SKM-1 (cell line): Measurements from ENCODE around the gene VSIR.

ENCODE experiments used
- DNase-seq: peaks from one replicate; lab custom pipeline; 2025; ENCODE audit not compliant: unreplicated experiment; lab: John Stamatoyannopoulos, UW

VSIR gene

DNA sequence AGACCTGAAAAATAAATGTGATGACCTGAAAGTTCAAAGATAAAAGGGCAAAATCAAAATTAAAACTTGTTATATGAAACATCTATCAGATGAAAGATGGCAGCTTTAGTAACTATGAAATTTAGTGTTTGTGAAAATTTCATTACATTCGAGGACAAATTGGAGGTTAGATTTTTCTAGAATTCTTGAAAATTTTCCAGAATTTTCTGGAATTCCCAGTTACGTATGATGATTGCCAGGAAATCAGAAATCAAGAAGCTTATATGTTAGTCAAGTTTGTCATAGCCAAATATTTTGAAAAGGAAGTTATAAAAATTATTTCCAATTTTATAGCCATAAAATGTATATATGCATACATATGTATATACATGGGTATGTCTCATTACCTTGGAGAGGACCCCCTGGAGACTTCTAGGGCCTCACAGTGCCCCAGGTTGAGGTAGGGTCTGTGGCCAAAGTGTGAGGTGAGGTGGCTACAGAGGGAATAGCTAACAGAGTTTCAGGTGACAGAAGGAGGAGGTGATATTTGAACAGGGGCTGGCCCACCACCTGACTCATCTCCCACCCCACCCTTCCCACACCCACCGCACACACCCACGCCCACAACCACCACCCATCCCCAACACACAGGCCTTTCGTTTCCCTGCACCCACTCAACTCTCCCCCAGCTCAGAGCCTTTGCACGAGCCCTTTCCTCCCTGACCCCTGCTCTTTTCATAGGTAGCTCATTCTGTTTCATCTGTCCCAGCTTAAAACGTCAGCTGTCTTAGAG, 75.2 kb downstream of the VSIR start:
- no peak for DNase-seq
